Heart right ventricle (tissue), 16 donors: ENCODE measurements around the gene C19orf25. TPM values are rescaled to one million over a fixed set of nuclear protein-coding genes. Genes with fewer than 3 reads are reported as not detected.

Experiments used
- ATAC-seq, 8 donors: fragments of 200-7000 bp; cut with Tn5 transposase; one replicate each; pipeline ENCODE4 v1.9.1; 2020; ENCODE audit warnings: mild to moderate bottlenecking in 8 of 8, moderate library complexity in 8 of 8, moderate number of reproducible peaks in 1 of 8
- DNase-seq, 2 donors: peaks; one replicate each; pipeline ENCODE4 v3.0.0-alpha.2; 2020
- H3K27ac ChIP-seq, 10 donors: fragments of 200-600 bp; sonication (generic) in 2 of 10; one replicate each; pipeline versions ENCODE4 v1.5.0 to v1.8.0; 2020 to 2022; ENCODE audit warnings: mild to moderate bottlenecking in 3 of 10
- H3K27me3 ChIP-seq, 7 donors: fragments of 200-600 bp; one replicate each; pipeline ENCODE4 v1.8.0; 2021 to 2022; ENCODE audit warnings: mild to moderate bottlenecking in 2 of 7
- H3K36me3 ChIP-seq, 9 donors: fragments of 200-600 bp; sonication (generic) in 1 of 9; one replicate each; pipeline versions ENCODE4 v1.5.0 to v1.8.0; 2020 to 2022; ENCODE audit warnings: mild to moderate bottlenecking in 2 of 9
- H3K4me1 ChIP-seq, 9 donors: fragments of 200-600 bp; sonication (generic) in 1 of 9; one replicate each; pipeline versions ENCODE4 v1.5.0 to v1.8.0; 2020 to 2022; ENCODE audit warnings: mild to moderate bottlenecking in 4 of 9
- H3K4me3 ChIP-seq, 10 donors: fragments of 200-600 bp; sonication (generic) in 2 of 10; one replicate each; pipeline versions ENCODE4 v1.5.0 to v1.8.0; 2020 to 2022; ENCODE audit warnings: mild to moderate bottlenecking in 7 of 10, moderate library complexity in 2 of 10
- H3K9me3 ChIP-seq, 11 donors: fragments of 200-600 bp in 10 of 11; sonication (generic) in 2 of 11; one replicate each; pipeline versions ENCODE4 v1.5.0 to v1.8.0; 2013 to 2022; ENCODE audit warnings: mild to moderate bottlenecking in 2 of 11, control low read depth in 1 of 11, moderate library complexity in 1 of 11
- CTCF ChIP-seq, 9 donors: fragments of 200-600 bp; sonication (generic) in 2 of 9; IDR thresholded peaks; one replicate each; pipeline versions ENCODE4 v1.5.0 to v1.8.0; 2021 to 2022; ENCODE audit warnings: antibody characterized with exemption in 9 of 9, mild to moderate bottlenecking in 5 of 9, moderate library complexity in 1 of 9
- WGBS, 2 donors: extraction: QIAGEN DNeasy Blood & Tissue Kit; methylation state at CpG; one replicate each; pipeline ENCODE4 v1.1.7; 2013; ENCODE audit warnings: inconsistent platforms in 1 of 2; 5-methylcytosine and 5-hydroxymethylcytosine counted together
- intact Hi-C, 10 donors: fragments of 100-400 bp; cut with DNase I; formaldehyde crosslinking; loops; one replicate each; pipeline versions ENCODE4 v1.11.1 to v1.14.2; 2022
- polyA plus RNA-seq, 2 donors: library from polyadenylated mRNA; stranded (reverse); fragments of 200-250 nt; gene quantifications; one replicate each; pipeline ENCODE4 v1.2.3, GENCODE V29; 2013
- total RNA-seq, 10 donors: library from RNA; stranded (reverse); fragmentation: NEBNext Ultra II Directional in 3 of 10; extraction: Animal tissue kit (Norgen Biotek cat#: 25700) in 3 of 10; gene quantifications; one replicate each; pipeline versions ENCODE4 v1.2.1 to v1.2.4, GENCODE V29; 2021 to 2023
- donor health status: Arrhythmogenic right ventricular cardiomyopathy.
- donor health status: ischemic (EF 13 %, LVEDD 7.1; RV severe dilation, severe dysfunction).
- donor health status: healthy with polysubstance abuse.
- donor health status: DM: no; HTN: yes; CAD: no.
- donor health status: DM: no; HTN: no; CAD: no.
- donor health status: ischemic (EF 25% LVEDD 6.9; RV normal size, moderate dysfunction).
- donor health status: ischemic (EF 25% LVEDD 5.7; RV mildly dilated, moderate dysfunction).
- donor health status: healthy.
- donor health status: DM: yes; HTN: yes; CAD: no.
- donor health status: Ischemic cardiomyopathy.
- donor health status: ischemic (EF 35%, LVEDD 5.7; RV mildly dilated, moderate dysfunction).
- donor health status: nonischemic (EF 11% LVEDD 7.7; RV severe dilation, severe dysfunction).
- donor health status: DM: yes; HTN: yes; CAD: no.
- donor health status: PGD.
- donor health status: ischemic (EF 29% LVEDD 5.4; RV normal size, mild dysfunction).
- donor health status: nonischemic (EF 23%, LVEDD 6.1; RV moderate dilation, normal function).

C19orf25 gene
- total and polyA plus RNA-seq, 12 donors = 12.7 to 29.8 (median 15.4) TPM

DNA sequence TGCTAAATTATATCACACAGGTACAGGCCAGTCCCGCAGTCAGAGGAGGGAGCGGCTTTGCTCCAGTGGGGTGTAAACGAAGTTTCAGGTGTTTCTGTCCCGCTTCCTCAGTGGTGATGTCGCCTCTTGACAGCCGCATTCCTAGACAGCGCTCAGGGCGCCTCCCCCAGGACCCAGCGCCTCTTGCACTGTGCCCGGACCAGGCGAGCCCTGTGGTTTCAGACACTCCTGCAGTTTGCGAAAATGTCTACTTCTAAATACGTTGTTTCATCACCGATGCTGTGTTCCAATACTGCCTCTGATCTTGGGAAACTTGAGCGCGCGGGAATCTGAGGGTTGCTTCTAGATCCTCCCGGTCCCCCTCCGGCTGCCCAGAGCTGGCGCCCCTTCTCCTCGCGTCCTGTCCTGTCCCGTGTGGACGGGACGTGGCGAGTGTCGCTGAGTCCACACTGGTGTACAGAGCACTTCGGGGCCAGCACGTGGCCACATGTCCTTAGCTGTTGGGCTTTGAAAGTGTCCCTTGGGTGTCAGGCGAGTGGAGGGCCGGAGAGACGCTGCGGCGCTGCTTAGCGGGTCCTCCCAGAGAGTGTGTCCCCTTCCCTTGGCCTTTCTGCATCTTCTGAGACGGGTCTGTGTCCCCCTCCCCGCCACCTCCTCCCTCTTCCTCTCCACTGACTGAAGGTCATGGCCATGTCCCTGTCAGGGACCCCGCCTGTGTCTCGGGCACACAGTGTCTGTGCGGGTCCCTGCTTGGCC, 55.4 kb downstream of the C19orf25 start:
- ATAC-seq (no peak), DNase-seq (no peak)
- intact Hi-C loops = no loop called here
- H3K9me3 ChIP-seq = no peaks in the 10 kb centered on the region
- no peaks in the 10 kb centered on the region for H3K27me3 ChIP-seq
- H3K4me1 ChIP-seq = peaks cover under 1 to 28% (median 8%) of the 10 kb centered on the region in 9 donors
- no peak for TF ChIP-seq CTCF (IDR thresholded peaks at IDR 0.05)
- H3K27ac ChIP-seq = no peak overlapping the region
- 89 to 92% methylated on average over 40 of the region's 40 CpGs for WGBS, 2 donors
- peaks cover 5 to 93% (median 65%) of the 10 kb centered on the region in 9 donors for H3K36me3 ChIP-seq
- H3K4me3 ChIP-seq = no peak overlapping the region

Other genes starting within 250 kb of the C19orf25 start
- gene CBARP, start 241.2 kb downstream of the C19orf25 start, total RNA-seq = 1 to 10 TPM in 9 of 10 donors, under 1 TPM in 1; 0.96 to 2.2 (median 1.4) TPM
- gene CBARP, start 241.2 kb downstream of the C19orf25 start, polyA plus RNA-seq = 1 to 10 TPM in 1 of 2 donors, under 1 TPM in 1; 0.73 to 1.3 TPM
- 100 to 1,000 TPM; 491 to 770 (median 553) TPM for gene ATP5F1D, start 237.5 kb downstream of the C19orf25 start, total RNA-seq
- gene ATP5F1D, start 237.5 kb downstream of the C19orf25 start, polyA plus RNA-seq = 1,000 to 10,000 TPM in 1 of 2 donors, 100 to 1,000 TPM in 1; 821 to 2,879 TPM
- gene MIDN, start 230.6 kb downstream of the C19orf25 start, total RNA-seq = 100 to 1,000 TPM in 2 of 10 donors, 10 to 100 TPM in 8; 45.9 to 236 (median 68.5) TPM
- 10 to 100 TPM; 22.7 to 48.6 TPM for gene MIDN, start 230.6 kb downstream of the C19orf25 start, polyA plus RNA-seq
- 100 to 1,000 TPM; 227 to 356 (median 280) TPM for gene CIRBP, start 209.9 kb downstream of the C19orf25 start, total RNA-seq
- gene CIRBP, start 209.9 kb downstream of the C19orf25 start, polyA plus RNA-seq = 100 to 1,000 TPM; 180 to 344 TPM
- gene FAM174C, start 203.7 kb downstream of the C19orf25 start, total RNA-seq = 10 to 100 TPM in 7 of 10 donors, 1 to 10 TPM in 3; 8.2 to 19.0 (median 12.7) TPM
- gene FAM174C, start 203.7 kb downstream of the C19orf25 start, polyA plus RNA-seq = 10 to 100 TPM; 40.2 to 70.2 TPM
- gene EFNA2, start 193.3 kb downstream of the C19orf25 start, total RNA-seq = under 1 TPM in 1 of 10 donors, not detected in 9; 0.45 TPM
- gene EFNA2, start 193.3 kb downstream of the C19orf25 start, polyA plus RNA-seq = under 1 TPM in 1 of 2 donors, not detected in 1; 0.04 TPM
- 100 to 1,000 TPM; 248 to 446 (median 377) TPM for gene NDUFS7, start 95.3 kb downstream of the C19orf25 start, total RNA-seq
- gene NDUFS7, start 95.3 kb downstream of the C19orf25 start, polyA plus RNA-seq = 100 to 1,000 TPM; 307 to 498 TPM
- gene GAMT, start 77.7 kb downstream of the C19orf25 start, total RNA-seq = 10 to 100 TPM; 53.4 to 89.2 (median 72.1) TPM
- gene GAMT, start 77.7 kb downstream of the C19orf25 start, polyA plus RNA-seq = 100 to 1,000 TPM in 1 of 2 donors, 10 to 100 TPM in 1; 30.8 to 260 TPM
- gene DAZAP1, start 71.6 kb downstream of the C19orf25 start, total RNA-seq = 100 to 1,000 TPM in 2 of 10 donors, 10 to 100 TPM in 8; 56.7 to 111 (median 73.8) TPM
- gene DAZAP1, start 71.6 kb downstream of the C19orf25 start, polyA plus RNA-seq = 10 to 100 TPM; 82.6 to 91.3 TPM
- 100 to 1,000 TPM; 480 to 720 (median 539) TPM for gene RPS15, start 40.8 kb downstream of the C19orf25 start, total RNA-seq
- gene RPS15, start 40.8 kb downstream of the C19orf25 start, polyA plus RNA-seq = 1,000 to 10,000 TPM; 2,400 to 3,724 TPM
- under 1 TPM in 9 of 10 donors, not detected in 1; 0.02 to 0.23 (median 0.08) TPM for gene APC2, start 29.1 kb downstream of the C19orf25 start, total RNA-seq
- gene APC2, start 29.1 kb downstream of the C19orf25 start, polyA plus RNA-seq = under 1 TPM; 0.13 to 0.15 TPM
- gene PCSK4, start 11.1 kb upstream of the C19orf25 start, total RNA-seq = 1 to 10 TPM in 8 of 10 donors, under 1 TPM in 2; 0.38 to 3.0 (median 1.4) TPM
- gene PCSK4, start 11.1 kb upstream of the C19orf25 start, polyA plus RNA-seq = 1 to 10 TPM; 1.1 to 3.9 TPM
- 1 to 10 TPM; 1.8 to 4.6 (median 3.3) TPM for gene REEP6, start 12.0 kb upstream of the C19orf25 start, total RNA-seq
- gene REEP6, start 12.0 kb upstream of the C19orf25 start, polyA plus RNA-seq = 1 to 10 TPM; 4.8 to 5.0 TPM
- gene ADAMTSL5, start 33.8 kb upstream of the C19orf25 start, total RNA-seq = 10 to 100 TPM; 16.7 to 69.4 (median 38.4) TPM
- gene ADAMTSL5, start 33.8 kb upstream of the C19orf25 start, polyA plus RNA-seq = 10 to 100 TPM; 26.0 to 30.9 TPM
- under 1 TPM in 1 of 10 donors, not detected in 9; 0.11 TPM for gene PLK5, start 44.9 kb upstream of the C19orf25 start, total RNA-seq
- gene PLK5, start 44.9 kb upstream of the C19orf25 start, polyA plus RNA-seq = under 1 TPM in 1 of 2 donors, not detected in 1; 0.57 TPM
- gene MEX3D, start 89.1 kb upstream of the C19orf25 start, total RNA-seq = 1 to 10 TPM; 5.4 to 9.4 (median 8.1) TPM
- 1 to 10 TPM; 1.8 to 5.9 TPM for gene MEX3D, start 89.1 kb upstream of the C19orf25 start, polyA plus RNA-seq
- 100 to 1,000 TPM in 1 of 10 donors, 10 to 100 TPM in 9; 34.5 to 101 (median 47.7) TPM for gene MBD3, start 113.7 kb upstream of the C19orf25 start, total RNA-seq
- gene MBD3, start 113.7 kb upstream of the C19orf25 start, polyA plus RNA-seq = 100 to 1,000 TPM; 111 to 125 TPM
- gene UQCR11, start 126.2 kb upstream of the C19orf25 start, total RNA-seq = 1,000 to 10,000 TPM in 2 of 10 donors, 100 to 1,000 TPM in 8; 569 to 1,132 (median 804) TPM
- 100 to 1,000 TPM; 141 to 382 TPM for gene UQCR11, start 126.2 kb upstream of the C19orf25 start, polyA plus RNA-seq
- gene TCF3, start 173.4 kb upstream of the C19orf25 start, total RNA-seq = 10 to 100 TPM; 12.4 to 29.2 (median 17.9) TPM
- gene TCF3, start 173.4 kb upstream of the C19orf25 start, polyA plus RNA-seq = 10 to 100 TPM; 20.1 to 38.1 TPM